Stomach (tissue), 4 donors: ENCODE results near the gene TIMM23B.
"Not testable (repeated sequence)": the region's sequence is repeated elsewhere in the genome, so short reads cannot be mapped to it uniquely, and the experiment has no call there.

Source experiments
- EP300 ChIP-seq: sonication (generic); formaldehyde crosslinking; IDR thresholded peaks from one replicate; pipeline ENCODE4 v1.6.1; 2017; ENCODE audit warnings: antibody characterized with exemption
- POLR2A ChIP-seq, 4 donors: fragments of 450-650 bp; IDR thresholded peaks; one replicate each; pipeline ENCODE4 v1.6.1; 2016; ENCODE audit warnings: antibody characterized with exemption in 4 of 4, control low read depth in 2 of 4, mild to moderate bottlenecking in 1 of 4, moderate library complexity in 1 of 4
- POLR2AphosphoS5 ChIP-seq, 3 donors: sonication (generic); formaldehyde crosslinking; IDR thresholded peaks; one replicate each; pipeline ENCODE4 v1.6.1; 2016; ENCODE audit warnings: antibody characterized with exemption in 3 of 3
- TF ChIP-seq, protein P1 (sequence below), 7 experiments: fragments of 450-650 bp in 4 of 7; fragments of 200-600 bp in 3 of 7; sonication (generic) in 3 of 7; IDR thresholded peaks; one replicate each; pipeline ENCODE4 v1.5.1; 2016 to 2019; ENCODE audit warnings: antibody characterized with exemption in 7 of 7, control low read depth in 2 of 7, mild to moderate bottlenecking in 1 of 7

DNA sequence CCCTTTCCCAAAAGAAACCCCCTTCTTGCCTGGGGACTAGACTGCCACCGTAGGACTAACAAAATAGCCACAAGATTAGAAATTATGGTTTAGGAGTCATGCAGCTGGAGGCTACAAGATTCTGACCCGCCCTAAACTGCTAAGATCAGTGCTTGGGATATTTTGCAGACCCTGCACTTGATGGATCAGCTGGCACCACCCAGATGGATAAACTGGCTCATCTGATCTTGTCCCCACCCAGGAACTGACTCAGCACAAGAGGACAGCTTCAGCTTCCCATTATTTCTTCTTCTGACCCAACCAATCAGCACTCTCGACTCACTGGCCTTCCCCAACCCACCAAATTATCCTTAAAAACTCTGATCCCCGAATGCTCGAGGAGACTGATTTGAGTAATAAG, 10.6 kb upstream of the TIMM23B start:
- TF ChIP-seq POLR2AphosphoS5 (IDR thresholded peaks at IDR 0.05); EP300; POLR2A (IDR thresholded peaks at IDR 0.05): not testable (repeated sequence)
- TF ChIP-seq, protein P1, sequence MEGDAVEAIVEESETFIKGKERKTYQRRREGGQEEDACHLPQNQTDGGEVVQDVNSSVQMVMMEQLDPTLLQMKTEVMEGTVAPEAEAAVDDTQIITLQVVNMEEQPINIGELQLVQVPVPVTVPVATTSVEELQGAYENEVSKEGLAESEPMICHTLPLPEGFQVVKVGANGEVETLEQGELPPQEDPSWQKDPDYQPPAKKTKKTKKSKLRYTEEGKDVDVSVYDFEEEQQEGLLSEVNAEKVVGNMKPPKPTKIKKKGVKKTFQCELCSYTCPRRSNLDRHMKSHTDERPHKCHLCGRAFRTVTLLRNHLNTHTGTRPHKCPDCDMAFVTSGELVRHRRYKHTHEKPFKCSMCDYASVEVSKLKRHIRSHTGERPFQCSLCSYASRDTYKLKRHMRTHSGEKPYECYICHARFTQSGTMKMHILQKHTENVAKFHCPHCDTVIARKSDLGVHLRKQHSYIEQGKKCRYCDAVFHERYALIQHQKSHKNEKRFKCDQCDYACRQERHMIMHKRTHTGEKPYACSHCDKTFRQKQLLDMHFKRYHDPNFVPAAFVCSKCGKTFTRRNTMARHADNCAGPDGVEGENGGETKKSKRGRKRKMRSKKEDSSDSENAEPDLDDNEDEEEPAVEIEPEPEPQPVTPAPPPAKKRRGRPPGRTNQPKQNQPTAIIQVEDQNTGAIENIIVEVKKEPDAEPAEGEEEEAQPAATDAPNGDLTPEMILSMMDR (IDR thresholded peaks at IDR 0.05), result not testable (repeated sequence)
